ENCODE data around the gene LRCH2.

DNA sequence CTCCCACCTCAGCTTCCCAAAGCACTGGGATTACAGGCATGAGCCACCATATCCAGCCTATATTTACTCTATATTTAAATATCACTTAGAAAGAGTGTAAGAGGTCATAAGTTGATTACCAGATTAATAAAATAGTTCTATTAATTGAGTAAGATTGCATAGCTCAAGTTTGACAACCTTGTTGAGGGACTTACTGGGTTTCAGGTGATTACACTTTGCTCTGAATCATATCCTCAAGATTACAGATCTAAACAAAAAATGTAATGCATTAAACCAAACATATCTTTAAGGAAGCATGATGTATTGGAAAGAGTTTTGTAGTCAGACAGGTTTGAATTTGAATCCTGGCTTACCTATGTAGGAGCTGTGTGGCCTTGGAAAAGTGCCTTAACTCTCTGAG lies 168.6 kb downstream of the LRCH2 start:
- TF ChIP-seq, protein P1, sequence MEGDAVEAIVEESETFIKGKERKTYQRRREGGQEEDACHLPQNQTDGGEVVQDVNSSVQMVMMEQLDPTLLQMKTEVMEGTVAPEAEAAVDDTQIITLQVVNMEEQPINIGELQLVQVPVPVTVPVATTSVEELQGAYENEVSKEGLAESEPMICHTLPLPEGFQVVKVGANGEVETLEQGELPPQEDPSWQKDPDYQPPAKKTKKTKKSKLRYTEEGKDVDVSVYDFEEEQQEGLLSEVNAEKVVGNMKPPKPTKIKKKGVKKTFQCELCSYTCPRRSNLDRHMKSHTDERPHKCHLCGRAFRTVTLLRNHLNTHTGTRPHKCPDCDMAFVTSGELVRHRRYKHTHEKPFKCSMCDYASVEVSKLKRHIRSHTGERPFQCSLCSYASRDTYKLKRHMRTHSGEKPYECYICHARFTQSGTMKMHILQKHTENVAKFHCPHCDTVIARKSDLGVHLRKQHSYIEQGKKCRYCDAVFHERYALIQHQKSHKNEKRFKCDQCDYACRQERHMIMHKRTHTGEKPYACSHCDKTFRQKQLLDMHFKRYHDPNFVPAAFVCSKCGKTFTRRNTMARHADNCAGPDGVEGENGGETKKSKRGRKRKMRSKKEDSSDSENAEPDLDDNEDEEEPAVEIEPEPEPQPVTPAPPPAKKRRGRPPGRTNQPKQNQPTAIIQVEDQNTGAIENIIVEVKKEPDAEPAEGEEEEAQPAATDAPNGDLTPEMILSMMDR (IDR thresholded peaks at IDR 0.05 in 4 of 5, conservative IDR thresholded peaks at IDR 0.05 in 1 of 5), result no peak
- TF ChIP-seq POLR2A (IDR thresholded peaks at IDR 0.05), result no peak
